ENCODE results near the gene PRDM13. TPM values are rescaled to one million over a fixed set of nuclear protein-coding genes. Genes with fewer than 3 reads are reported as not detected.

PRDM13 gene
- total RNA-seq, 1 donor from 2014 or later, result not detected

DNA sequence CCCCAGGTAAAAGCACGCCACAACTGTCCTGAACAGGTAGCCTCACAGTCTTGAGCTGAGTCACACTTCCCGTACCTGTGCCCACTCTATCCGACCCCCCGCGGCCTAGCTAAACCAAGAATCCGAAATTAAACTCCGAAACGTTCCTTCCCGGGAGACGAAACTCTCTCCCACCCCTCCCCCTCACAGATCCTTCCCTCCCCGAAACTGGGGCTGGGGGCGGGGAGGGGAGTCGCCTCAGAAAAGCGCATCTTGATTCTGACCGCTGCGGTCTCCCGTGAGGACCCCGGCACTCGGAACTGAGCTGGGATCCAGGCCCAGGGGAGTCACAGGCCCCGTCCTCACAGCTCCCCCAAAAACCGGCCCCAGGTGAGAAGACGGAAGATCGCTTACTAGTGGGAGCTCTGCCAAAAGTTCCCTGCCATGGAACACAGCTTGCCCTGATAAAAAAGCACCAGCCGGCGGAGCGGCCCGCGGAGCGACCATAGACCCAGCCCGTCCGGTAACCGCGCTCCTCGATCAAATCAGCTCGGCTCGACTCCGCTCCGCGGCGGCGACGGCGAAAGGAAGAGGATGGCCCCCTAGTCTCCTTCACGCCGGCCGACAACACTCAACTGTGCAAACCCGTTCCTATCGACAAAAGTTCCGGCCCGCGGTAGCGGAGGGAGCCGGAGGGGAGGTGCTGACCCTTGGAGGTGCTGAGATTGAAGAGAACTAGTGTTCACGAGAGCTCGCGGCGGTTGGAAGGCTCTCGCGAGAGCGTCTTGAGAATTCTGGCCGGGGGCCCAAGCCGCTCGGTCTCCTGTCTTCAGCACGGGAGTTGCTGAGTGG is 38.3 kb upstream of the PRDM13 start, which contains the start of gene CCNC:
Gene CCNC (minus strand): TSS at position 558 of the 831 bp plus-strand sequence. CDS start 133 bp downstream, at position 425.
- H3K27ac Mint-ChIP-seq (ENCODE audit: unreplicated experiment), result peak within 1 kb of the TSS; percentile 98
- peaks cover 2% of the 10 kb centered on the region for H3K27me3 Mint-ChIP-seq (ENCODE audit: unreplicated experiment)
- H3K4me3 Mint-ChIP-seq (ENCODE audit: unreplicated experiment), result peak within 1 kb of the TSS; percentile 97
- no peaks in the 10 kb centered on the region for H3K9me3 Mint-ChIP-seq (ENCODE audit: unreplicated experiment)
- peaks cover 12% of the 10 kb centered on the region for H3K36me3 Mint-ChIP-seq (ENCODE audit: low read depth, unreplicated experiment)
- peak; percentile 93 for DNase-seq (ENCODE audit: low spot score)
- peaks cover 25% of the 10 kb centered on the region for H3K4me1 Mint-ChIP-seq (ENCODE audit: unreplicated experiment)
- TF ChIP-seq, protein P1, sequence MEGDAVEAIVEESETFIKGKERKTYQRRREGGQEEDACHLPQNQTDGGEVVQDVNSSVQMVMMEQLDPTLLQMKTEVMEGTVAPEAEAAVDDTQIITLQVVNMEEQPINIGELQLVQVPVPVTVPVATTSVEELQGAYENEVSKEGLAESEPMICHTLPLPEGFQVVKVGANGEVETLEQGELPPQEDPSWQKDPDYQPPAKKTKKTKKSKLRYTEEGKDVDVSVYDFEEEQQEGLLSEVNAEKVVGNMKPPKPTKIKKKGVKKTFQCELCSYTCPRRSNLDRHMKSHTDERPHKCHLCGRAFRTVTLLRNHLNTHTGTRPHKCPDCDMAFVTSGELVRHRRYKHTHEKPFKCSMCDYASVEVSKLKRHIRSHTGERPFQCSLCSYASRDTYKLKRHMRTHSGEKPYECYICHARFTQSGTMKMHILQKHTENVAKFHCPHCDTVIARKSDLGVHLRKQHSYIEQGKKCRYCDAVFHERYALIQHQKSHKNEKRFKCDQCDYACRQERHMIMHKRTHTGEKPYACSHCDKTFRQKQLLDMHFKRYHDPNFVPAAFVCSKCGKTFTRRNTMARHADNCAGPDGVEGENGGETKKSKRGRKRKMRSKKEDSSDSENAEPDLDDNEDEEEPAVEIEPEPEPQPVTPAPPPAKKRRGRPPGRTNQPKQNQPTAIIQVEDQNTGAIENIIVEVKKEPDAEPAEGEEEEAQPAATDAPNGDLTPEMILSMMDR (IDR thresholded peaks at IDR 0.05; ENCODE audit: unreplicated experiment), result no peak

DNA sequence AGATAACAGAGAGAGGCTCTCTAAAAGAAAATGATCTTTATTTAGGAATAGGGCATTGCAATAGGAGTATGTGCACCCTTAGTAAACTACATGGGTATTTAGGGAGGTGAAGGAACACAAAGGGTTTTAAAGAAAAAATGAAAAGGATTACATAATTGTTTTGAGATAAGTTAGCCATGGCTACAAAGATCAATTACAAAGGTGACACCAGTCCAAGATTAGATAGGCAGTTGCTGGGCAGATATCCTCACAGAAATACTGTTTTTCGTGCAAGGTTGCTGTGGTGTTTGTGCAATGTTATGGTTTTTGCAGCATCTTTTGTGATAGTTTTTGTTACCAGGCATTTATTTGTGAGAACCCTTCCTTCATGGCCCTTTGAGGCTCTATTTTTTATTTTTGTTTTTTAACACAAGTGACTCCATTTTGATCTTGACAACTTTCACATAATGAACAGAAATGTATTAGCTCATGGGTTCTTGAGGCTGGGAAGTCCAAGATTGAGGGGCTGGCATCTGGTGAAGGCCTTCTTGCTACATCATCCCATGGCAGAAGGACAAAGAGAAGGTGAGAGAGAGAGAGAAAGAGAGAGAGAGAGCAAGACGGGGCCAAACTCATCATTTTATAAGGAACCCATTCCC is 32.5 kb upstream of the PRDM13 start:
- no peak overlapping the region for H3K27ac Mint-ChIP-seq (ENCODE audit: unreplicated experiment)
- H3K4me1 Mint-ChIP-seq (ENCODE audit: unreplicated experiment), result peaks cover 5% of the 10 kb centered on the region
- H3K27me3 Mint-ChIP-seq (ENCODE audit: unreplicated experiment), result peaks cover 2% of the 10 kb centered on the region
- H3K4me3 Mint-ChIP-seq (ENCODE audit: unreplicated experiment), result no peak overlapping the region
- TF ChIP-seq, protein P1 (IDR thresholded peaks at IDR 0.05; ENCODE audit: unreplicated experiment), result no peak
- peaks cover 4% of the 10 kb centered on the region for H3K36me3 Mint-ChIP-seq (ENCODE audit: low read depth, unreplicated experiment)
- no peaks in the 10 kb centered on the region for H3K9me3 Mint-ChIP-seq (ENCODE audit: unreplicated experiment)
- DNase-seq (ENCODE audit: low spot score), result no peak

DNA sequence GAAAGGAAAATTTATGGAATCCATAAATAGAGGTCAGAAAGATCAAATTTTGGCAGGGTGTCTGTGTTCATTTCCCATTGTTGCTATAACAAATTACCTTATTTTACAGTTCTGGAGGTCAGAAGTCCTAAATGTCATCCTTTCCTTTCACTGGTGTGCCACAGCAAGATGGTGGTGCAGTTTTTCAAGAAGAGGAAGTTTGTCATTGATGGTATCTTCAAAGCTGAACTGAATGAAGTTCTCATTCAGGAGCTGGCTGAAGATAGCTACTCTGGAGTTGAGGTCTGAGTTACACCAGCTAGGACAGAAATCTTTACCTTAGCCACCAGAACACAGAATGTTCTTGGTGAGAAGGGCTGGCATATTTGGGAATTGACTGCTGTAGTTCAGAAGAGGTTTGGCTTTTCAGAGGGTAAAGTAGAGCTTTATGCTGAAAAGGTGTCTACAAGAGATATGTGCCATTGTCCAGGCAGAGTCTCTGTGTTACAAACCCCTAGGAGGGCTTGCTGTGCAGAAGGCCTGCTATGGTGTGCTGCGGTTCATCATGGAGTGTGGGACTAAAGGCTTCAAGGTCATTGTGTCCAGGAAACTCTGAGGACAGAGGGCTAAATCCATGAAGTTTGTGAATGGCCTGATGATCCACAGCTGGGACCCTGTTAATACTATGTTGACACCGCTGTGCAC is 30.9 kb upstream of the PRDM13 start:
- H3K36me3 Mint-ChIP-seq (ENCODE audit: low read depth, unreplicated experiment), result no peaks in the 10 kb centered on the region
- no peaks in the 10 kb centered on the region for H3K9me3 Mint-ChIP-seq (ENCODE audit: unreplicated experiment)
- TF ChIP-seq, protein P1 (IDR thresholded peaks at IDR 0.05; ENCODE audit: unreplicated experiment), result no peak
- DNase-seq (ENCODE audit: low spot score), result no peak
- no peak overlapping the region for H3K27ac Mint-ChIP-seq (ENCODE audit: unreplicated experiment)
- H3K4me3 Mint-ChIP-seq (ENCODE audit: unreplicated experiment), result no peak overlapping the region
- H3K4me1 Mint-ChIP-seq (ENCODE audit: unreplicated experiment), result peaks cover 5% of the 10 kb centered on the region
- H3K27me3 Mint-ChIP-seq (ENCODE audit: unreplicated experiment), result peaks cover 3% of the 10 kb centered on the region

DNA sequence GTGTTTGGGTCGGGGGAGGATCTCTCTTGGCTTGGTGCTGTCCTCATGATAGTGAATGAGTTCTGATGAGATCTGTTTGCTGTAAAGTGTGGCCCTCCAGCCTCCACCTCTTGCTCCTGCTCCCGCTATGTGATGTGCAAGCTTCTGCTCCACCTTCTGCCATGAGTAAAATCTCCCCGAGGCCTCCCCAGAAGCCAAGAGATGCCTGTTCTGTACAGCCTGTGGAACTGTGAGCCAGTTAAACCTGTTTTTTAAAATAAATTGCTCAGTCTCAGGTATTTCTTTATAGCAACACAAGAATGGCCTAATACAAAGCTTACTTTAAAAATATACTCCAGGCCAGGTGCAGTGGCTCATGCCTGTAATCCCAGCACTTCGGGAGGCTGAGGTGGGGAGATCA is 26.9 kb upstream of the PRDM13 start:
- H3K9me3 Mint-ChIP-seq (ENCODE audit: unreplicated experiment), result no peaks in the 10 kb centered on the region
- no peaks in the 10 kb centered on the region for H3K4me1 Mint-ChIP-seq (ENCODE audit: unreplicated experiment)
- TF ChIP-seq, protein P1 (IDR thresholded peaks at IDR 0.05; ENCODE audit: unreplicated experiment), result no peak
- no peak for DNase-seq (ENCODE audit: low spot score)
- H3K27ac Mint-ChIP-seq (ENCODE audit: unreplicated experiment), result no peak overlapping the region
- H3K4me3 Mint-ChIP-seq (ENCODE audit: unreplicated experiment), result no peak overlapping the region
- H3K36me3 Mint-ChIP-seq (ENCODE audit: low read depth, unreplicated experiment), result no peaks in the 10 kb centered on the region
- peaks cover 3% of the 10 kb centered on the region for H3K27me3 Mint-ChIP-seq (ENCODE audit: unreplicated experiment)
